H54 (cell line): ENCODE data around the gene METTL2B.
A peak's percentile ranks its signal among the peaks of the same experiment; 100 is the strongest.
"Not testable (repeated sequence)": the region's sequence is repeated elsewhere in the genome, so short reads cannot be mapped to it uniquely, and the experiment has no call there.

Source experiments
- DNase-seq: peaks from one replicate; pipeline ENCODE4 v3.0.0; 2011; ENCODE audit warnings: low spot score, mixed read lengths; ENCODE audit not compliant: insufficient read length
- FAIRE-seq: peaks from 3 replicates; lab custom pipeline; 2011; peaks lifted over from hg19 to GRCh38; lab: Jason Lieb, UNC
- POLR2A ChIP-seq: IDR thresholded peaks from 2 replicates; pipeline ENCODE4 v1.6.1; 2011; ENCODE audit warnings: low read depth, mild to moderate bottlenecking, low read length

METTL2B gene

GRCh38 chr7:128488134-128488533, 11.6 kb downstream of the METTL2B start:
- not testable (repeated sequence) for DNase-seq, FAIRE-seq

- no peak for FAIRE-seq
- no peak for TF ChIP-seq POLR2A
- DNase-seq = no peak
These were observed 20.9 kb downstream of the METTL2B start for GRCh38 chr7:128497405-128497804.

GRCh38 chr7:128505416-128505815, 28.9 kb downstream of the METTL2B start:
- FAIRE-seq = not testable (repeated sequence)

GRCh38 chr7:128506819-128507218, 30.3 kb downstream of the METTL2B start:
- FAIRE-seq, DNase-seq: not testable (repeated sequence)

More at GRCh38 chr7:128505416-128505815, 28.9 kb downstream of the METTL2B start:
- DNase-seq = not testable (repeated sequence)

- DNase-seq = not testable (repeated sequence)
These were observed 30.9 kb downstream of the METTL2B start for GRCh38 chr7:128507321-128507993.

GRCh38 chr7:128511692-128512091, 35.1 kb downstream of the METTL2B start:
- not testable (repeated sequence) for DNase-seq, FAIRE-seq

More at GRCh38 chr7:128507321-128507993, 30.9 kb downstream of the METTL2B start:
- not testable (repeated sequence) for FAIRE-seq

GRCh38 chr7:128515232-128515631, 38.7 kb downstream of the METTL2B start:
- FAIRE-seq, DNase-seq: not testable (repeated sequence)

GRCh38 chr7:128517023-128517422, 40.5 kb downstream of the METTL2B start:
- not testable (repeated sequence) for FAIRE-seq, DNase-seq

- FAIRE-seq = peak; percentile 11
- DNase-seq = peak; percentile 25
These were observed 46.8 kb downstream of the METTL2B start for GRCh38 chr7:128523226-128523931.

- not testable (repeated sequence) for DNase-seq
These were observed 47.5 kb downstream of the METTL2B start for GRCh38 chr7:128523932-128524524.

GRCh38 chr7:128525584-128525983, 49.0 kb downstream of the METTL2B start:
- DNase-seq, FAIRE-seq: not testable (repeated sequence)

More at GRCh38 chr7:128523932-128524524, 47.5 kb downstream of the METTL2B start:
- not testable (repeated sequence) for FAIRE-seq

- DNase-seq, FAIRE-seq: not testable (repeated sequence)
These were observed 49.5 kb downstream of the METTL2B start for GRCh38 chr7:128526062-128526466.

- not testable (repeated sequence) for DNase-seq, FAIRE-seq
These were observed 52.6 kb downstream of the METTL2B start for GRCh38 chr7:128529191-128529590.

GRCh38 chr7:128530121-128530854, 53.7 kb downstream of the METTL2B start:
- peak; percentile 9 for DNase-seq
- FAIRE-seq = not testable (repeated sequence)

GRCh38 chr7:128530855-128531104, 54.2 kb downstream of the METTL2B start:
- FAIRE-seq (no peak), DNase-seq (no peak)
- TF ChIP-seq POLR2A = peak; percentile 87

GRCh38 chr7:128531105-128531954, 54.8 kb downstream of the METTL2B start:
- DNase-seq = peak; percentile 53
- FAIRE-seq = not testable (repeated sequence)

GRCh38 chr7:128531955-128532478, 55.5 kb downstream of the METTL2B start:
- DNase-seq, FAIRE-seq: not testable (repeated sequence)

GRCh38 chr7:128532956-128533355, 56.4 kb downstream of the METTL2B start:
- not testable (repeated sequence) for FAIRE-seq, DNase-seq
